A549 (cell line): Measurements from ENCODE around the gene FSCN2. TPM values are rescaled to one million over a fixed set of nuclear protein-coding genes. Genes with fewer than 3 reads are reported as not detected.

Source experiments
- ATAC-seq, 2 experiments: fragments of 200-7000 bp in 1 of 2; fragments of >200 bp in 1 of 2; cut with Nextera tagmentation in 1 of 2; cut with Tn5 transposase in 1 of 2; 3 replicates each; pipeline versions ENCODE4 v1.8.0 to v1.9.1; 2018 to 2020; ENCODE audit warnings: mild to moderate bottlenecking in 1 of 2, moderate library complexity in 1 of 2
- CTCF ChIA-PET: fragments of 300-600 bp; sonication (Branson Sonifier 250); formaldehyde crosslinking; extraction: SDS; loops from one replicate; lab custom pipeline; 2021; ENCODE audit warnings: antibody characterized with exemption, inconsistent platforms; lab: Yijun Ruan, JAX
- POLR2A ChIA-PET: fragments of 350-600 bp; formaldehyde crosslinking; extraction: SDS; loops from one replicate; lab custom pipeline; 2021; ENCODE audit warnings: antibody characterized with exemption, inconsistent platforms; lab: Yijun Ruan, JAX
- DNase-seq, 2 experiments: peaks; one replicate each; pipeline versions ENCODE4 v3.0.0 to v3.0.0-alpha.2; 2011 to 2016; ENCODE audit warnings: low read depth in 1 of 2, low spot score in 1 of 2
- FAIRE-seq: peaks from 2 replicates; lab custom pipeline; 2011; peaks lifted over from hg19 to GRCh38; lab: Jason Lieb, UNC
- H3K27ac ChIP-seq, 2 experiments: fragments of >200 bp; sonication (Bioruptor Twin); formaldehyde crosslinking; 3 replicates each; pipeline ENCODE4 v1.5.1; 2016 to 2017
- H3K4me1 ChIP-seq: fragments of >200 bp; sonication (Bioruptor Twin); formaldehyde crosslinking; 3 replicates; pipeline ENCODE4 v1.6.1; 2016
- H3K4me2 ChIP-seq: fragments of >200 bp; sonication (Bioruptor Twin); formaldehyde crosslinking; 3 replicates; pipeline ENCODE4 v1.6.1; 2016
- H3K4me3 ChIP-seq: fragments of >200 bp; sonication (Bioruptor Twin); formaldehyde crosslinking; 3 replicates; pipeline ENCODE4 v1.5.1; 2016
- H3K9me3 ChIP-seq: fragments of >200 bp; sonication (Bioruptor Twin); formaldehyde crosslinking; 3 replicates; pipeline ENCODE4 v1.6.1; 2016
- CBX2 ChIP-seq: fragments of 200-600 bp; sonication (generic); IDR thresholded peaks from 2 replicates; pipeline ENCODE4 v1.6.1; 2016; ENCODE audit warnings: low read depth, mild to moderate bottlenecking, borderline replicate concordance
- CBX8 ChIP-seq: fragments of 200-600 bp; sonication (generic); IDR thresholded peaks from 2 replicates; pipeline ENCODE4 v1.6.1; 2016
- CEBPB ChIP-seq, 2 experiments: fragments of >200 bp in 1 of 2; sonication (Bioruptor Twin) in 1 of 2; formaldehyde crosslinking in 1 of 2; IDR thresholded peaks; 2 replicates each; pipeline ENCODE4 v1.6.1; 2012 to 2016
- CHD2 ChIP-seq: fragments of 150-350 bp; IDR thresholded peaks from 2 replicates; pipeline ENCODE4 v1.6.1; 2014; ENCODE audit warnings: low read length; ENCODE audit not compliant: partially characterized antibody
- CHD4 ChIP-seq: fragments of 200-600 bp; sonication (generic); IDR thresholded peaks from 2 replicates; pipeline ENCODE4 v1.6.1; 2016; ENCODE audit warnings: antibody characterized with exemption, mild to moderate bottlenecking, borderline replicate concordance
- EHMT2 ChIP-seq: fragments of 200-600 bp; sonication (generic); IDR thresholded peaks from 2 replicates; pipeline ENCODE4 v1.6.1; 2016; ENCODE audit warnings: antibody characterized with exemption, low read depth, mild to moderate bottlenecking, moderate library complexity
- ELK1 ChIP-seq: fragments of 150-350 bp; IDR thresholded peaks from 2 replicates; pipeline ENCODE4 v1.6.1; 2014; ENCODE audit warnings: low read depth, mild to moderate bottlenecking, low read length
- ESRRA ChIP-seq: fragments of 150-350 bp; IDR thresholded peaks from 2 replicates; pipeline ENCODE4 v1.6.1; 2014; ENCODE audit warnings: mild to moderate bottlenecking, low read length, borderline replicate concordance
- FOSB ChIP-seq: fragments of 250-450 bp; sonication (Bioruptor Pico); IDR thresholded peaks from 2 replicates; pipeline ENCODE4 v1.5.0; 2020; ENCODE audit warnings: mild to moderate bottlenecking, moderate library complexity
- FOSL2 ChIP-seq, 2 experiments: fragments of 450-650 bp in 1 of 2; fragments of >200 bp in 1 of 2; sonication (Bioruptor Twin) in 1 of 2; formaldehyde crosslinking; IDR thresholded peaks; 2 replicates each; pipeline versions ENCODE4 v1.5.0 to v1.6.1; 2016 to 2020; ENCODE audit warnings: mild to moderate bottlenecking in 1 of 2, moderate library complexity in 1 of 2
- FOXS1 ChIP-seq: fragments of 250-450 bp; sonication (Bioruptor Pico); IDR thresholded peaks from 2 replicates; pipeline ENCODE4 v1.5.0; 2020; ENCODE audit warnings: mild to moderate bottlenecking, moderate library complexity
- HDAC2 ChIP-seq: fragments of 200-600 bp; sonication (generic); IDR thresholded peaks from 2 replicates; pipeline ENCODE4 v1.6.1; 2016
- HEYL ChIP-seq: fragments of 250-450 bp; sonication (Bioruptor Pico); IDR thresholded peaks from 2 replicates; pipeline ENCODE4 v1.8.0; 2021; ENCODE audit warnings: mild to moderate bottlenecking, moderate library complexity
- HOXB13 ChIP-seq: fragments of 250-450 bp; sonication (Bioruptor Pico); IDR thresholded peaks from 2 replicates; pipeline ENCODE4 v1.5.0; 2020; ENCODE audit warnings: low read depth, mild to moderate bottlenecking, moderate library complexity
- HOXB5 ChIP-seq: fragments of 250-450 bp; sonication (Bioruptor Pico); IDR thresholded peaks from 2 replicates; pipeline ENCODE4 v1.5.0; 2020; ENCODE audit warnings: mild to moderate bottlenecking, moderate library complexity
- KDM1A ChIP-seq: fragments of 200-600 bp; sonication (generic); IDR thresholded peaks from 2 replicates; pipeline ENCODE4 v1.6.1; 2016; ENCODE audit warnings: low read depth, mild to moderate bottlenecking
- KDM5A ChIP-seq: fragments of 200-600 bp; sonication (generic); IDR thresholded peaks from 2 replicates; pipeline ENCODE4 v1.6.1; 2016; ENCODE audit warnings: antibody characterized with exemption, mild to moderate bottlenecking
- MYC ChIP-seq: IDR thresholded peaks from 2 replicates; pipeline ENCODE4 v1.6.1; 2012; ENCODE audit warnings: mild to moderate bottlenecking, inconsistent platforms, low read length, improper control_type of control experiment, borderline replicate concordance
- NFE2L2 ChIP-seq: fragments of 150-350 bp; conservative IDR thresholded peaks from 2 replicates; pipeline ENCODE4 v1.6.1; 2014; ENCODE audit warnings: low read length
- NPAS2 ChIP-seq: fragments of 250-450 bp; sonication (Bioruptor Pico); IDR thresholded peaks from 2 replicates; pipeline ENCODE4 v1.8.0; 2022; ENCODE audit warnings: mild to moderate bottlenecking, moderate library complexity, borderline replicate concordance
- PBX3 ChIP-seq: IDR thresholded peaks from 2 replicates; pipeline ENCODE4 v1.6.1; 2012
- PHF8 ChIP-seq: fragments of 200-600 bp; sonication (generic); IDR thresholded peaks from 2 replicates; pipeline ENCODE4 v1.6.1; 2016; ENCODE audit warnings: low read depth, mild to moderate bottlenecking, antibody characterized with exemption, moderate library complexity, borderline replicate concordance
- RAD21 ChIP-seq, 2 experiments: fragments of >200 bp in 1 of 2; sonication (Bioruptor Twin) in 1 of 2; formaldehyde crosslinking in 1 of 2; IDR thresholded peaks in 1 of 2; conservative IDR thresholded peaks in 1 of 2; 2 replicates in 1 of 2; 3 replicates in 1 of 2; pipeline ENCODE4 v1.6.1; 2012 to 2018; ENCODE audit warnings: inconsistent platforms in 1 of 2
- RCOR1 ChIP-seq: fragments of 150-350 bp; IDR thresholded peaks from 2 replicates; pipeline ENCODE4 v1.6.1; 2014; ENCODE audit warnings: antibody characterized with exemption, low read length, low read depth
- REST ChIP-seq: fragments of 200-600 bp; sonication (generic); IDR thresholded peaks from 2 replicates; pipeline ENCODE4 v1.6.1; 2016; ENCODE audit warnings: antibody characterized with exemption, mild to moderate bottlenecking, moderate library complexity
- RNF2 ChIP-seq: fragments of 200-600 bp; sonication (generic); IDR thresholded peaks from 2 replicates; pipeline ENCODE4 v1.6.1; 2016; ENCODE audit warnings: low read depth, mild to moderate bottlenecking, antibody characterized with exemption, moderate library complexity, borderline replicate concordance
- SMC3 ChIP-seq: fragments of >200 bp; sonication (Bioruptor Twin); formaldehyde crosslinking; IDR thresholded peaks from 3 replicates; pipeline ENCODE4 v1.6.1; 2018; ENCODE audit warnings: inconsistent platforms
- SREBF2 ChIP-seq: fragments of 450-650 bp; IDR thresholded peaks from 2 replicates; pipeline ENCODE4 v1.6.1; 2014; ENCODE audit warnings: mild to moderate bottlenecking, moderate library complexity
- TFCP2L1 ChIP-seq: fragments of 250-450 bp; sonication (Bioruptor Pico); IDR thresholded peaks from 2 replicates; pipeline ENCODE4 v1.5.0; 2021; ENCODE audit warnings: mild to moderate bottlenecking
- TP53 ChIP-seq: fragments of 250-450 bp; sonication (Bioruptor Pico); IDR thresholded peaks from 2 replicates; pipeline ENCODE4 v1.5.0; 2021; ENCODE audit warnings: mild to moderate bottlenecking, moderate library complexity
- ZC3H11A ChIP-seq: fragments of 450-650 bp; IDR thresholded peaks from 2 replicates; pipeline ENCODE4 v1.6.1; 2014; ENCODE audit warnings: antibody characterized with exemption, mild to moderate bottlenecking
- ZFP36 ChIP-seq: fragments of 450-650 bp; IDR thresholded peaks from 2 replicates; pipeline ENCODE4 v1.6.1; 2014; ENCODE audit warnings: borderline replicate concordance; ENCODE audit not compliant: partially characterized antibody
- WGBS: methylation state at CpG from one replicate; pipeline ENCODE4 v1.1.6; 2017; ENCODE audit errors: missing lambda C conversion rate; 5-methylcytosine and 5-hydroxymethylcytosine counted together
- polyA plus RNA-seq, 4 experiments: library from polyadenylated mRNA; depleted of rRNA in 3 of 4; stranded (reverse); fragments of >200 nt; fragmentation: RNase III in 1 of 4; extraction: RNeasy Plus Mini Kit Qiagen cat#74134 plus additional on column Dnase treatment in 1 of 4; gene quantifications; 2 replicates in 3 of 4; 3 replicates in 1 of 4; pipeline ENCODE4 v1.2.3, GENCODE V29; 2011 to 2017
- TF ChIP-seq, protein P1 (sequence below): fragments of 450-650 bp; IDR thresholded peaks from 2 replicates; pipeline ENCODE4 v1.6.1; 2014; ENCODE audit warnings: antibody characterized with exemption
- TF ChIP-seq, protein P2 (sequence below): IDR thresholded peaks from 2 replicates; pipeline ENCODE4 v1.6.1; 2012; ENCODE audit warnings: low read depth, borderline replicate concordance

FSCN2 gene
- polyA plus RNA-seq, 2 of the 4 experiments (the other 2 are of a cell fraction): 0.84 to 1.3 TPM

GRCh38 chr17:81508639-81509206, 19.5 kb upstream of the FSCN2 start:
- ChIA-PET POLR2A (interaction anchor here (0.7 to 4.4 kb wide), 7 partner anchors 9 to 114 kb away, joined by 3 to 19 read pairs (median 5); partner anchors contain the start of gene BAHCC1), CTCF (interaction anchor here (0.6 to 4.9 kb wide), 12 partner anchors 10 to 434 kb away, joined by 3 to 34 read pairs (median 3); no protein-coding TSS in a partner anchor)
- Histone ChIP-seq H3K4me2 (peak overlapping the region; percentile 82), H3K4me3 (peak overlapping the region; percentile 83), H3K27ac (peak overlapping the region; percentile 99; a peak in 3 of 6 replicates), H3K4me1 (peaks cover 7% of the 10 kb centered on the region; the same call in 1 of the 3 replicates), H3K9me3 (no peaks in the 10 kb centered on the region)
- 54% methylated on average over 10 of the region's 10 CpGs for WGBS
- FAIRE-seq: no peak
- DNase-seq: peak in 1 of 2 experiments; percentile 76
- ATAC-seq: no peak
- no peak for TF ChIP-seq RAD21 (conservative IDR thresholded peaks at IDR 0.05 in 1 of 2, IDR thresholded peaks at IDR 0.05 in 1 of 2)
- no peak for TF ChIP-seq HEYL (CRISPR knock-in tag)
- no peak for TF ChIP-seq CBX2
- 0 out of 2 replicates have a peak, but pooled peaks have one; percentile 15 for TF ChIP-seq HOXB13 (CRISPR knock-in tag)
- no peak for TF ChIP-seq ELK1
- peak; percentile 88 for TF ChIP-seq TP53 (CRISPR knock-in tag)
- TF ChIP-seq KDM1A: no peak
- TF ChIP-seq MYC: no peak
- TF ChIP-seq ZC3H11A: no peak
- TF ChIP-seq FOXS1: no peak
- no peak for TF ChIP-seq RNF2
- no peak for TF ChIP-seq RCOR1
- TF ChIP-seq, protein P1, sequence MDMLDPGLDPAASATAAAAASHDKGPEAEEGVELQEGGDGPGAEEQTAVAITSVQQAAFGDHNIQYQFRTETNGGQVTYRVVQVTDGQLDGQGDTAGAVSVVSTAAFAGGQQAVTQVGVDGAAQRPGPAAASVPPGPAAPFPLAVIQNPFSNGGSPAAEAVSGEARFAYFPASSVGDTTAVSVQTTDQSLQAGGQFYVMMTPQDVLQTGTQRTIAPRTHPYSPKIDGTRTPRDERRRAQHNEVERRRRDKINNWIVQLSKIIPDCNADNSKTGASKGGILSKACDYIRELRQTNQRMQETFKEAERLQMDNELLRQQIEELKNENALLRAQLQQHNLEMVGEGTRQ: no peak
- peak; percentile 24; the same call in 1 of the 2 replicates for TF ChIP-seq HOXB5 (CRISPR knock-in tag)
- TF ChIP-seq PHF8: no peak
- no peak for TF ChIP-seq HDAC2
- no peak for TF ChIP-seq EHMT2
- no peak for TF ChIP-seq SREBF2
- no peak for TF ChIP-seq ZFP36
- TF ChIP-seq NPAS2 (CRISPR knock-in tag): no peak
- TF ChIP-seq TFCP2L1: 0 out of 2 replicates have a peak, but pooled peaks have one; percentile 29
- TF ChIP-seq FOSB (CRISPR knock-in tag): peak; percentile 97
- TF ChIP-seq, protein P2, sequence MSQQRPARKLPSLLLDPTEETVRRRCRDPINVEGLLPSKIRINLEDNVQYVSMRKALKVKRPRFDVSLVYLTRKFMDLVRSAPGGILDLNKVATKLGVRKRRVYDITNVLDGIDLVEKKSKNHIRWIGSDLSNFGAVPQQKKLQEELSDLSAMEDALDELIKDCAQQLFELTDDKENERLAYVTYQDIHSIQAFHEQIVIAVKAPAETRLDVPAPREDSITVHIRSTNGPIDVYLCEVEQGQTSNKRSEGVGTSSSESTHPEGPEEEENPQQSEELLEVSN: no peak
- TF ChIP-seq NFE2L2: no peak
- no peak for TF ChIP-seq CHD4
- peak; percentile 39; the same call in 1 of the 2 replicates for TF ChIP-seq REST
- no peak for TF ChIP-seq CHD2
- no peak for TF ChIP-seq SMC3
- TF ChIP-seq KDM5A: no peak
- peak in 1 of 2 experiments; percentile 24; a peak in 1 of 4 replicates for TF ChIP-seq CEBPB (IDR thresholded peaks at IDR 0.05)
- TF ChIP-seq FOSL2 (IDR thresholded peaks at IDR 0.05): no peak
- peak; percentile 8 for TF ChIP-seq FOSL2 (CRISPR knock-in tag; IDR thresholded peaks at IDR 0.05)
- TF ChIP-seq PBX3: peak; percentile 65; the same call in 1 of the 2 replicates
- TF ChIP-seq CBX8: no peak
- no peak for TF ChIP-seq ESRRA
